HCT116 (cell line): ENCODE measurements around the gene NFIA. TPM values are rescaled to one million over a fixed set of nuclear protein-coding genes. Genes with fewer than 3 reads are reported as not detected.

Experiments used
- ATAC-seq: fragments of 200-7000 bp; cut with Tn5 transposase; 2 replicates; pipeline ENCODE4 v1.9.1; 2020; ENCODE audit warnings: mild to moderate bottlenecking, moderate library complexity
- BruUV-seq: library from RNA; stranded (reverse); fragments of 400-500 nt; replicated peaks from 2 replicates; lab custom pipeline; 2021; lab: Mats Ljungman, UMichigan
- CTCF ChIA-PET: fragments of 300-600 bp; sonication (Branson Sonifier 250); formaldehyde crosslinking; loops from one replicate; lab custom pipeline; 2021; ENCODE audit warnings: antibody characterized with exemption; lab: Charles Lee
- POLR2A ChIA-PET: fragments of 300-600, 350-600 bp; sonication (Branson Sonifier 250); formaldehyde crosslinking; loops from one replicate; lab custom pipeline; 2021; ENCODE audit warnings: antibody characterized with exemption; lab: Charles Lee
- RAD21 ChIA-PET, 2 experiments: fragments of 300-600 bp; sonication (Branson Sonifier 250); formaldehyde crosslinking; loops; one replicate each; lab custom pipeline; 2023; ENCODE audit warnings: low total read pairs in 2 of 2; ENCODE audit not compliant: uncharacterized antibody in 2 of 2, unreplicated experiment in 2 of 2, low non-redundant PET in 1 of 2; lab: Charles Lee
- DNase-seq: peaks from one replicate; pipeline ENCODE4 v3.0.0-alpha.2; 2010; ENCODE audit warnings: low read depth, low spot score
- H2AFZ ChIP-seq: fragments of 200-600 bp; shearing (Covaris generic), sonication (generic); 2 replicates; pipeline ENCODE4 v1.6.1; 2017; ENCODE audit warnings: low read depth, mixed run types, mixed read lengths, antibody characterized with exemption, low read length; ENCODE audit not compliant: poor library complexity, severe bottlenecking
- H3K27ac ChIP-seq: 2 replicates; pipeline ENCODE4 v1.5.1; 2012; ENCODE audit warnings: low read depth, low read length
- H3K27me3 ChIP-seq: fragments of 200-600 bp; sonication (generic); 2 replicates; pipeline ENCODE4 v1.6.1; 2016; ENCODE audit warnings: mixed run types, low read length, mixed read lengths; ENCODE audit not compliant: insufficient read depth
- H3K36me3 ChIP-seq, 2 experiments: fragments of 200-500 bp in 1 of 2; fragments of 200-600 bp in 1 of 2; sonication (Bioruptor generic) in 1 of 2; sonication (generic) in 1 of 2; 2 replicates each; pipeline versions ENCODE4 v1.5.1 to v1.6.1; 2014 to 2016; ENCODE audit warnings: low read length in 2 of 2, inconsistent platforms in 1 of 2, mixed read lengths in 1 of 2, mixed run types in 1 of 2; ENCODE audit not compliant: insufficient read depth in 2 of 2, control insufficient read depth in 1 of 2
- H3K4me1 ChIP-seq, 2 experiments: fragments of 200-600 bp in 1 of 2; sonication (generic) in 1 of 2; 2 replicates each; pipeline versions ENCODE4 v1.5.1 to v1.6.1; 2012 to 2017; ENCODE audit warnings: low read length in 2 of 2, inconsistent platforms in 1 of 2, mild to moderate bottlenecking in 1 of 2, mixed read lengths in 1 of 2, mixed run types in 1 of 2, moderate library complexity in 1 of 2; ENCODE audit not compliant: insufficient read depth in 2 of 2, control insufficient read depth in 1 of 2
- H3K4me2 ChIP-seq: fragments of 200-600 bp; sonication (generic); 2 replicates; pipeline ENCODE4 v1.6.1; 2017; ENCODE audit warnings: mixed run types, low read length, mixed read lengths
- H3K4me3 ChIP-seq, 2 experiments: fragments of 200-600 bp in 1 of 2; sonication (generic) in 1 of 2; replicated peaks in 1 of 2; 2 replicates each; pipeline ENCODE4 v1.5.1; 2011 to 2016; ENCODE audit warnings: low read length in 2 of 2, control low read depth in 1 of 2, low read depth in 1 of 2, mild to moderate bottlenecking in 1 of 2, mixed read lengths in 1 of 2, mixed run types in 1 of 2
- H3K79me2 ChIP-seq: fragments of 200-600 bp; sonication (generic); 2 replicates; pipeline ENCODE4 v1.6.1; 2017; ENCODE audit warnings: mild to moderate bottlenecking, mixed run types, low read length, moderate library complexity, mixed read lengths; ENCODE audit not compliant: insufficient read depth
- H3K9ac ChIP-seq: fragments of 200-600 bp; sonication (generic); 2 replicates; pipeline ENCODE4 v1.6.1; 2016; ENCODE audit warnings: low read length, mixed read lengths
- H3K9me2 ChIP-seq: fragments of 200-600 bp; sonication (generic), shearing (Covaris generic); 2 replicates; pipeline ENCODE4 v1.6.1; 2017; ENCODE audit warnings: mixed run types, mild to moderate bottlenecking, moderate library complexity; ENCODE audit not compliant: insufficient read depth
- H3K9me3 ChIP-seq, 2 experiments: fragments of 200-500 bp in 1 of 2; fragments of 200-600 bp in 1 of 2; sonication (Bioruptor generic) in 1 of 2; sonication (generic) in 1 of 2; 2 replicates each; pipeline ENCODE4 v1.6.1; 2014 to 2017; ENCODE audit warnings: low read length in 2 of 2, mixed read lengths in 2 of 2, inconsistent platforms in 1 of 2, low read depth in 1 of 2, mild to moderate bottlenecking in 1 of 2, mixed run types in 1 of 2, moderate library complexity in 1 of 2; ENCODE audit not compliant: control insufficient read depth in 1 of 2, insufficient read depth in 1 of 2
- H4K20me1 ChIP-seq: fragments of 200-600 bp; sonication (generic), shearing (Covaris generic); 2 replicates; pipeline ENCODE4 v1.6.1; 2017; ENCODE audit warnings: mixed run types, mild to moderate bottlenecking, moderate library complexity; ENCODE audit not compliant: insufficient read depth
- CEBPB ChIP-seq: IDR thresholded peaks from 2 replicates; pipeline ENCODE4 v1.6.1; 2012; ENCODE audit warnings: low read depth
- EGR1 ChIP-seq: IDR thresholded peaks from 2 replicates; pipeline ENCODE4 v1.6.1; 2012; ENCODE audit warnings: low read depth
- ELF1 ChIP-seq: IDR thresholded peaks from 2 replicates; pipeline ENCODE4 v1.6.1; 2012; ENCODE audit warnings: low read depth, borderline replicate concordance
- EZH2 ChIP-seq: fragments of 200-600 bp; sonication (generic); IDR thresholded peaks from 2 replicates; pipeline ENCODE4 v1.6.1; 2017; ENCODE audit warnings: antibody characterized with exemption, mixed run types
- RAD21 ChIP-seq: IDR thresholded peaks from 2 replicates; pipeline ENCODE4 v1.6.1; 2012; ENCODE audit warnings: low read depth, mild to moderate bottlenecking
- SIN3A ChIP-seq: IDR thresholded peaks from 2 replicates; pipeline ENCODE4 v1.6.1; 2012; ENCODE audit warnings: low read depth
- SP1 ChIP-seq: IDR thresholded peaks from 2 replicates; pipeline ENCODE4 v1.6.1; 2012; ENCODE audit warnings: low read depth
- SRF ChIP-seq: IDR thresholded peaks from 2 replicates; pipeline ENCODE4 v1.6.1; 2012; ENCODE audit warnings: low read depth
- TCF7L2 ChIP-seq: IDR thresholded peaks from 2 replicates; pipeline ENCODE4 v1.7.0; 2011; ENCODE audit warnings: borderline replicate concordance, inconsistent platforms; ENCODE audit not compliant: insufficient read depth, insufficient read length; ENCODE audit errors: extremely low read depth
- YY1 ChIP-seq: IDR thresholded peaks from 2 replicates; pipeline ENCODE4 v1.6.1; 2011; ENCODE audit warnings: low read length, low read depth, moderate library complexity, mild to moderate bottlenecking; ENCODE audit not compliant: insufficient replicate concordance; ENCODE audit errors: extremely low read depth
- ZFX ChIP-seq: fragments of 450-650 bp; IDR thresholded peaks from 2 replicates; pipeline ENCODE4 v1.6.1; 2017
- ZNF274 ChIP-seq: fragments of 200-500 bp; sonication (Bioruptor generic); IDR thresholded peaks from 2 replicates; pipeline ENCODE4 v1.6.1; 2014; ENCODE audit warnings: mild to moderate bottlenecking, low read depth, low read length, inconsistent platforms
- intact Hi-C: fragments of 100-400 bp; cut with micrococcal nuclease; formaldehyde crosslinking; loops from 2 replicates; pipeline ENCODE4 v1.10.0; 2022
- total RNA-seq: library from RNA; stranded (reverse); gene quantifications from one replicate; pipeline ENCODE4 v1.2.1, GENCODE V29; 2021; ENCODE audit not compliant: unreplicated experiment
- TF ChIP-seq, protein P1 (sequence below): IDR thresholded peaks from 2 replicates; pipeline ENCODE4 v1.6.1; 2011; ENCODE audit warnings: mild to moderate bottlenecking, low read length, moderate library complexity; ENCODE audit not compliant: insufficient replicate concordance; ENCODE audit errors: extremely low read depth
- TF ChIP-seq, protein P2 (sequence below): IDR thresholded peaks from 2 replicates; pipeline ENCODE4 v1.6.1; 2012; ENCODE audit warnings: low read depth

Gene NFIA
- total RNA-seq, 1 experiment from 2014 or later = 17.2 TPM

DNA sequence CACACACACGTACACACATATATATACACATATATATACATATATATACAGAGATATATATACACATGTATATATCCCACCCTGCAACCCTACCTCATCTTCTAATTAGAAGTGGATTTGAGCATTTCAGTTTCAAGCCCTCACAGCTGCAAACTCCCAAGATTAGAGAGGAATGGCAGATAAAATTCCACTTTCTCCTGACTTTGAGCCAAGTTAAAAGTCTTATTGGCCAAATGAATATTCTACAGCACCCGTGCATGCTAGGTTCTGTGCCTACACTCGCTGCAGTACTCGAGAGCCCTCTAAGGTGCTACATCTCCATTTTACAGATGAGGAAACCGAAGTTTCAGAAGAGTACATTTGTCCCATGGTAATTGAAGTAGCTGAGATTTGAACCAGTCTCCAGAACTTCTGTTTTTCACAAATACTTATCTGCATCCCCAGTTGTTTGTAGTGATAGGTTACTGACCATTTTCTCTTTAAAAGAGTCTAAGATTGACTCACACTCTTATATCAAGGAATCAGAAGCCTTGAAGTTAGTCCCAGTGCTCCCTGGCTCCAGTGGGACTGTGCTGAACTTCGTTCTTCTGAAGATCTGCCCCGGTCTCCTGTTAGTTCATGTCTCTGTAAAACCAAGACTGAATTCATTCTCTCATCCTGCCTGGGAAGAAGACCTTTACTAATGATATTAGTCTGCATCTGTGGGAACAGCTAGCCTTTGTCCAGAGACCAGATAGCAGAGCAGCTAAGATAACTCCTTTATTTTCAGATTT is 350.4 kb downstream of the NFIA start:
- Histone ChIP-seq H3K9ac (no peak overlapping the region), H3K9me3 (no peaks in the 10 kb centered on the region), H3K4me1 (no peaks in the 10 kb centered on the region), H3K4me2 (no peak overlapping the region), H3K4me3 (no peak overlapping the region), H4K20me1 (no peaks in the 10 kb centered on the region), H3K27ac (no peak overlapping the region), H3K27me3 (no peaks in the 10 kb centered on the region), H3K36me3 (no peaks in the 10 kb centered on the region), H3K9me2 (no peaks in the 10 kb centered on the region), H3K79me2 (no peaks in the 10 kb centered on the region), H2AFZ (no peak overlapping the region)
- DNase-seq (no peak), ATAC-seq (no peak)
- no peak for TF ChIP-seq EGR1
- TF ChIP-seq ELF1 = no peak
- ChIA-PET POLR2A (no interaction called here), CTCF (no interaction called here), RAD21 (no interaction called here)
- no TSS peak for BruUV-seq
- intact Hi-C loops = no loop called here

DNA sequence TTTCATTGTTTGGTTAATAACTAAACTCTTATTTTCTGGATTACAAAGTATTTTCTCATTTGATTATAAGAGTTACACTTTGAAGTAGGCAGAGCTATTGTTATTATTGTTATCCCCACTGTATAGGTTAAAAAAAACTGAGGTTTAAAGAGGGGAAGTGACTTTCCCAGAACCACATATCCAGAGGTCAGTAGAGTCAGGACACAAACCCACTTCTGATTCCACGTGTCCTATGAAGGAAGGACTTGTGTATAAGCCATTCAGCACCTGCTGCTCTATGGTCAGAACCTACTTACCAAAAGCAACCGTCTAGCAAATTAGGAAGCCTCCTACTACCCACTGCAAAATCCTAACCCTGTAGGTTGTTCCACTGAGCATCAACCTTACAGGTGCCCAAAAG is 351.3 kb downstream of the NFIA start:
- Histone ChIP-seq H3K79me2 (no peaks in the 10 kb centered on the region), H2AFZ (no peak overlapping the region), H3K9ac (no peak overlapping the region), H3K4me3 (no peak overlapping the region), H4K20me1 (no peaks in the 10 kb centered on the region), H3K9me3 (no peaks in the 10 kb centered on the region), H3K4me2 (no peak overlapping the region), H3K4me1 (no peaks in the 10 kb centered on the region), H3K9me2 (no peaks in the 10 kb centered on the region), H3K27ac (no peak overlapping the region), H3K27me3 (no peaks in the 10 kb centered on the region), H3K36me3 (no peaks in the 10 kb centered on the region)
- intact Hi-C loops = no loop called here
- ATAC-seq = no peak
- RAD21 ChIA-PET = no interaction called here
- POLR2A ChIA-PET = no interaction called here
- CTCF ChIA-PET = no interaction called here
- no peak for DNase-seq
- TF ChIP-seq CEBPB (no peak), SRF (no peak), EZH2 (no peak), ZNF274 (no peak), ZFX (no peak), EGR1 (no peak), SP1 (no peak), TCF7L2 (no peak), SIN3A (no peak), YY1 (no peak), RAD21 (no peak)
- TF ChIP-seq, protein P1, sequence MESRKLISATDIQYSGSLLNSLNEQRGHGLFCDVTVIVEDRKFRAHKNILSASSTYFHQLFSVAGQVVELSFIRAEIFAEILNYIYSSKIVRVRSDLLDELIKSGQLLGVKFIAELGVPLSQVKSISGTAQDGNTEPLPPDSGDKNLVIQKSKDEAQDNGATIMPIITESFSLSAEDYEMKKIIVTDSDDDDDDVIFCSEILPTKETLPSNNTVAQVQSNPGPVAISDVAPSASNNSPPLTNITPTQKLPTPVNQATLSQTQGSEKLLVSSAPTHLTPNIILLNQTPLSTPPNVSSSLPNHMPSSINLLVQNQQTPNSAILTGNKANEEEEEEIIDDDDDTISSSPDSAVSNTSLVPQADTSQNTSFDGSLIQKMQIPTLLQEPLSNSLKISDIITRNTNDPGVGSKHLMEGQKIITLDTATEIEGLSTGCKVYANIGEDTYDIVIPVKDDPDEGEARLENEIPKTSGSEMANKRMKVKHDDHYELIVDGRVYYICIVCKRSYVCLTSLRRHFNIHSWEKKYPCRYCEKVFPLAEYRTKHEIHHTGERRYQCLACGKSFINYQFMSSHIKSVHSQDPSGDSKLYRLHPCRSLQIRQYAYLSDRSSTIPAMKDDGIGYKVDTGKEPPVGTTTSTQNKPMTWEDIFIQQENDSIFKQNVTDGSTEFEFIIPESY = no peak
- TF ChIP-seq, protein P2, sequence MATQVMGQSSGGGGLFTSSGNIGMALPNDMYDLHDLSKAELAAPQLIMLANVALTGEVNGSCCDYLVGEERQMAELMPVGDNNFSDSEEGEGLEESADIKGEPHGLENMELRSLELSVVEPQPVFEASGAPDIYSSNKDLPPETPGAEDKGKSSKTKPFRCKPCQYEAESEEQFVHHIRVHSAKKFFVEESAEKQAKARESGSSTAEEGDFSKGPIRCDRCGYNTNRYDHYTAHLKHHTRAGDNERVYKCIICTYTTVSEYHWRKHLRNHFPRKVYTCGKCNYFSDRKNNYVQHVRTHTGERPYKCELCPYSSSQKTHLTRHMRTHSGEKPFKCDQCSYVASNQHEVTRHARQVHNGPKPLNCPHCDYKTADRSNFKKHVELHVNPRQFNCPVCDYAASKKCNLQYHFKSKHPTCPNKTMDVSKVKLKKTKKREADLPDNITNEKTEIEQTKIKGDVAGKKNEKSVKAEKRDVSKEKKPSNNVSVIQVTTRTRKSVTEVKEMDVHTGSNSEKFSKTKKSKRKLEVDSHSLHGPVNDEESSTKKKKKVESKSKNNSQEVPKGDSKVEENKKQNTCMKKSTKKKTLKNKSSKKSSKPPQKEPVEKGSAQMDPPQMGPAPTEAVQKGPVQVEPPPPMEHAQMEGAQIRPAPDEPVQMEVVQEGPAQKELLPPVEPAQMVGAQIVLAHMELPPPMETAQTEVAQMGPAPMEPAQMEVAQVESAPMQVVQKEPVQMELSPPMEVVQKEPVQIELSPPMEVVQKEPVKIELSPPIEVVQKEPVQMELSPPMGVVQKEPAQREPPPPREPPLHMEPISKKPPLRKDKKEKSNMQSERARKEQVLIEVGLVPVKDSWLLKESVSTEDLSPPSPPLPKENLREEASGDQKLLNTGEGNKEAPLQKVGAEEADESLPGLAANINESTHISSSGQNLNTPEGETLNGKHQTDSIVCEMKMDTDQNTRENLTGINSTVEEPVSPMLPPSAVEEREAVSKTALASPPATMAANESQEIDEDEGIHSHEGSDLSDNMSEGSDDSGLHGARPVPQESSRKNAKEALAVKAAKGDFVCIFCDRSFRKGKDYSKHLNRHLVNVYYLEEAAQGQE = no peak
- BruUV-seq = no TSS peak
